Skeletal muscle satellite cell (primary cell): ENCODE measurements around the gene IL17C. TPM values are rescaled to one million over a fixed set of nuclear protein-coding genes. Genes with fewer than 3 reads are reported as not detected.

ENCODE experiments used
- H3K27me3 ChIP-seq: 2 replicates; pipeline ENCODE4 v1.7.0; 2013; ENCODE audit warnings: low read length; ENCODE audit not compliant: control insufficient read depth, insufficient read depth
- H3K36me3 ChIP-seq: 2 replicates; pipeline ENCODE4 v1.7.0; 2013; ENCODE audit warnings: mild to moderate bottlenecking, control low read depth, low read length; ENCODE audit not compliant: insufficient read depth
- H3K4me1 ChIP-seq: 2 replicates; pipeline ENCODE4 v1.7.0; 2013; ENCODE audit warnings: low read length; ENCODE audit not compliant: control insufficient read depth, insufficient read depth
- H3K4me2 ChIP-seq: 2 replicates; pipeline ENCODE4 v1.7.0; 2013; ENCODE audit warnings: mild to moderate bottlenecking, low read length
- H3K4me3 ChIP-seq: 2 replicates; pipeline ENCODE4 v1.7.0; 2013; ENCODE audit warnings: low read length
- H3K9ac ChIP-seq: 2 replicates; pipeline ENCODE4 v1.7.0; 2013; ENCODE audit warnings: mild to moderate bottlenecking, low read depth, low read length, moderate library complexity
- H3K9me3 ChIP-seq: replicated peaks from 2 replicates; pipeline ENCODE4 v1.7.0; 2013; ENCODE audit warnings: mild to moderate bottlenecking, control low read depth, low read length
- total RNA-seq: library from RNA; depleted of rRNA; stranded (reverse); fragments of >200 nt; gene quantifications from 2 replicates; pipeline ENCODE4 v1.2.3, GENCODE V29; 2012; rRNA removed

Gene IL17C, protein sequence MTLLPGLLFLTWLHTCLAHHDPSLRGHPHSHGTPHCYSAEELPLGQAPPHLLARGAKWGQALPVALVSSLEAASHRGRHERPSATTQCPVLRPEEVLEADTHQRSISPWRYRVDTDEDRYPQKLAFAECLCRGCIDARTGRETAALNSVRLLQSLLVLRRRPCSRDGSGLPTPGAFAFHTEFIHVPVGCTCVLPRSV
- 0.44 TPM in 1 of 2 replicates, not detected in the other for total RNA-seq

DNA sequence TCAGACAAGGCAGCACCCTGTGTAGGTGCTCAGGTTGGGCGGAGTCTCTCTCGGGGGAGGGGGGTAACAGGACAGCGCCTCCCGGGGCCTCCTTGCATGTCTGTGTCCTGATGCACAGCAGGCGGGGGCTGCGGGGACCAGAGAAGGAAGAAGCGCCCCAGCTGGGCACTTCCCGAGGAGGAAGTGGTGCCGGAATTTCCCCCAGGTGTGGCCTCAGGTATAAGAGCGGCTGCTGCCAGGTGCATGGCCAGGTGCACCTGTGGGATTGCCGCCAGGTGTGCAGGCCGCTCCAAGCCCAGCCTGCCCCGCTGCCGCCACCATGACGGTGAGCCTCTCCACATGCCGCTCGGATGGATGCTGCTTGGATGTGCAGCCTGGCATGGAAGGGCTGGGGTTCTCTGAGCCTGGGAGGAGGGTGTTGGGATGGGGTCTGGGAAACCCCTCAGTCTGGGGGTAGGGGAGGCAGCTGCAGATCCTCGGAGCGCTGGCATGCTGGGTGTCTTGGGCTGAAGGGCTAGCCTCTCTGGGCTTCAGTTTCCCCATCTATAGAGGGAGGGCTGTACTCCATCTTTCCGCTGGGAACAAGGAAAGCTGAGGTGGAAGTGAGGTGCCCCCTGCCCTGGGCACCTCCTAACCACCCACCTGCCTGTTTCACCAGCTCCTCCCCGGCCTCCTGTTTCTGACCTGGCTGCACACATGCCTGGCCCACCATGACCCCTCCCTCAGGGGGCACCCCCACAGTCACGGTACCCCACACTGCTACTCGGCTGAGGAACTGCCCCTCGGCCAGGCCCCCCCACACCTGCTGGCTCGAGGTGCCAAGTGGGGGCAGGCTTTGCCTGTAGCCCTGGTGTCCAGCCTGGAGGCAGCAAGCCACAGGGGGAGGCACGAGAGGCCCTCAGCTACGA is at the start of gene IL17C:
TSS of gene IL17C (plus strand) at position 250 of the 908 bp plus-strand sequence. CDS start at position 320, 70 bp downstream.
- H3K27me3 ChIP-seq, result peaks cover 23% of the 10 kb centered on the region
- no peaks in the 10 kb centered on the region for H3K36me3 ChIP-seq
- H3K4me3 ChIP-seq, result no peak within 1 kb of the TSS
- H3K9me3 ChIP-seq, result no peaks in the 10 kb centered on the region
- no peak within 1 kb of the TSS for H3K9ac ChIP-seq
- H3K4me1 ChIP-seq, result no peaks in the 10 kb centered on the region
- H3K4me2 ChIP-seq, result no peak within 1 kb of the TSS

DNA sequence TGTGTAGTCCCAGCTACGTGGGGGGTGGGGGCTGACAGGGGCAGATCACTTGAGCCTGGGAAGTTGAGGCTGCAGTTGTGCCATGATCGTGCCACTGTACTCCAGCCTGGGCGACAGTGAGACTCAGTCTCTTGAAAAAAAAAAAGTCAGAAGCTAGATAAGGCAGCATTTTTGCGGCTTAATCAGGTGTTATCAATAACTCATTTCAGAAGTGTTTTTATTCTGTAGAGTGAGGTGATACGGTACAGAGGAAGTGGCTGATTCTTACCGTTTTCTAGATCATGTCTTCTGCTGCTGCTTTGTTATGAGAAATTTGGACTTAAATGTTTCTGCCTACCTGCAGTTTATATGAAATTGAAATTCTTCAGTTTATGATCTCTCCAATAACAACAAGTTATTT is 49.6 kb upstream of the IL17C start:
- H3K4me1 ChIP-seq, result peaks cover 6% of the 10 kb centered on the region
- no peaks in the 10 kb centered on the region for H3K9me3 ChIP-seq
- no peak overlapping the region for H3K4me2 ChIP-seq
- H3K36me3 ChIP-seq, result peaks cover 55% of the 10 kb centered on the region
- no peak overlapping the region for H3K9ac ChIP-seq
- no peaks in the 10 kb centered on the region for H3K27me3 ChIP-seq
- no peak overlapping the region for H3K4me3 ChIP-seq

DNA sequence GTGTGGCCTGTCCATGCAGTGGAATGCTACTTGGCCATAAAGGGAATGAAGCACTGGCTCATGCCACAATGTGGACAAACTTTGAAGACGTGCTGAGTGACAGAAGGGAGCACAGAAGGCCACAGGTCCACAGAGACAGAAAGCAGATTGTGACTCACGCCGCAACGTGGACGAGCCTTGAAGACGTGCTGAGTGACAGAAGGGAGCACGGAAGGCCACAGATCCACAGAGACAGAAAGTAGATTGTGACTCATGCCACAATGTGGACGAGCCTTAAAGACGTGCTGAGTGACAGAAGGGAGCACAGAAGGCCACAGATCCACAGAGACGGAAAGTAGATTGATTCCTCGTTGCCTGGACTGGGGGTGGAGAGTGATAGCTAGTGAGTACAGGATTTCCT is 48.9 kb upstream of the IL17C start:
- Histone ChIP-seq H3K4me2 (no peak overlapping the region), H3K9ac (no peak overlapping the region), H3K36me3 (peaks cover 61% of the 10 kb centered on the region), H3K4me1 (peaks cover 6% of the 10 kb centered on the region), H3K27me3 (no peaks in the 10 kb centered on the region), H3K4me3 (no peak overlapping the region), H3K9me3 (no peaks in the 10 kb centered on the region)

DNA sequence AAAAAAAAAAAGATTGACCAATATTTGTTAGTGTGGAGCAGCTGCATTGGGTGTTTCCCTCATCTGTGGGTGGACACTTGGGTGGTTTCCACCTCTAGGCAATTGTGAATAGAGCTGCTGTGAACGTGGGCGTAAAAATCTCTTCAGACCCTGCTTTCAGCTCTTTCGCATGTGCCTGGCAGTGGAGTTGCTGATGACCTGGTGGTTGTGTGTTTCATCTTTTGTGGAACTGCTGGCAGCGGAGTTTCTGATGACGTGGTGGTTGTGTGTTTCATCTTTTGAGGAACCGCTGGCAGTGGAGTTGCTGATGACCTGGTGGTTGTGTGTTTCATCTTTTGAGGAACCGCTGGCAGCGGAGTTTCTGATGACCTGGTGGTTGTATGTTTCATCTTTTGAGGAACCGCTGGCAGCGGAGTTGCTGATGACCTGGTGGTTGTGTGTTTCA is 46.8 kb upstream of the IL17C start:
- no peak overlapping the region for H3K4me3 ChIP-seq

DNA sequence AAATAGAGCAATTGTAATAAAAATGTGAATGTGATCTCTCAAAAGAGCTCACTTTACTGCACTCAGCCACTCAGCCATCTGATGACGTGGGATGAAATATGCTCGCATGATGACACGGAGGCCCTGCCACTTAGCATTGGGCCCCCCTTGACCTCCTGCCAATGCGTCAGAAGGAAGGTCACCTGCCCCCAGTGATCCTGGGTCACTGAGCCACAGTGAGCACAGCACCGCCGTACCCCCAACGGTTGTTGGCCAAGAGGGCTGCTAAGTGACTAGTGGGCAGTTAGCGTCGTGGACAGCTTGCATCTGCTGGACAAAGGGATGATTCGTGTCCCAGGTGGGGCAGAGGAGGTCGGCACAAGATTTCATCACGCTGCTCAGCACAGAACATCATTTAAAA is 45.3 kb upstream of the IL17C start:
- Histone ChIP-seq H3K36me3 (peaks cover 42% of the 10 kb centered on the region), H3K27me3 (no peaks in the 10 kb centered on the region), H3K4me3 (no peak overlapping the region), H3K9ac (no peak overlapping the region), H3K4me1 (peaks cover 6% of the 10 kb centered on the region), H3K9me3 (no peaks in the 10 kb centered on the region), H3K4me2 (no peak overlapping the region)

More for the DNA sequence above, 46.8 kb upstream of the IL17C start:
- Histone ChIP-seq H3K4me2 (no peak overlapping the region), H3K9me3 (no peaks in the 10 kb centered on the region), H3K9ac (no peak overlapping the region), H3K4me1 (peaks cover 6% of the 10 kb centered on the region), H3K27me3 (no peaks in the 10 kb centered on the region), H3K36me3 (peaks cover 56% of the 10 kb centered on the region)

DNA sequence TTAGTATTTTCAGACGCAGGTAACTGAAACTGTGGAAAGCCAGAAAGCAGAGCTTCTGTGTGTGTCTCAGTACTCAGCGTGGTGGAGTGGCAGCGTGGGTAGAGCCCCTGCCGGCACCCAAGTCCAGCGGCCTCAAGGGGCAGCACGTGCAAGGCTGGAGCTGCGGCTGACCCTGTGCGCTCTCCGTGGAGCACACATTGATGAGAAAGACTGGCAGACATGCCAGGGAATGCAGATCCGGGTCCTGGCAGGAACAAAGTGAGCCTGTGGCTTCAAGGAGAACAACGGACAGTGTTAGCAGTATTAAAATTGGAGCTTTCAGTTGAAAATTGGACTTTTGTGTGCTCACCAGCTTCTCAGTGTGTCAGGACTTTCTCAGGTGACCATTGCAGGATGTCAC is 44.9 kb upstream of the IL17C start:
- Histone ChIP-seq H3K27me3 (no peaks in the 10 kb centered on the region), H3K4me1 (peaks cover 6% of the 10 kb centered on the region), H3K9me3 (no peaks in the 10 kb centered on the region), H3K36me3 (peaks cover 42% of the 10 kb centered on the region), H3K9ac (no peak overlapping the region), H3K4me2 (no peak overlapping the region), H3K4me3 (no peak overlapping the region)

DNA sequence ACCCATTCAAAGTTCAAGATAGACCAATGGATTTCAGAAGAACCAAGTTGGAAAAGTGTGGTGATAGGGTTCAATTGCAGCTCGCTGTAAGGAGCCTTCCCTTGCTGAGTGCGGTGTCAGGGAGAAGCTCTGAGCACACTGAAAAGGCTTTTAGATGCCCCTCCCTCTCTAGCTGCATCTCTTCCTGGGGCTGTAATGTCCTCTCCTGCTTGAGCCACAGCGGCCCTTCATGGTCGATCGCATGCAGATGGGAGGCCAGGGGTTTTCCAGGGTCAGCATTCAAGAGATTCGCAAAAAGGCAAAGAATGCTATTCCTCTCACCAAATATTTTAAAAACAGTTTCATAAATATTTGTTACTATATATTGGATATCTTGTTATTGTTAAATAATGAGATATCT is 44.5 kb upstream of the IL17C start:
- H3K9ac ChIP-seq, result no peak overlapping the region
- H3K36me3 ChIP-seq, result peaks cover 41% of the 10 kb centered on the region
- peaks cover 6% of the 10 kb centered on the region for H3K4me1 ChIP-seq
- H3K4me3 ChIP-seq, result no peak overlapping the region
- H3K9me3 ChIP-seq, result no peaks in the 10 kb centered on the region
- no peaks in the 10 kb centered on the region for H3K27me3 ChIP-seq
- H3K4me2 ChIP-seq, result no peak overlapping the region

DNA sequence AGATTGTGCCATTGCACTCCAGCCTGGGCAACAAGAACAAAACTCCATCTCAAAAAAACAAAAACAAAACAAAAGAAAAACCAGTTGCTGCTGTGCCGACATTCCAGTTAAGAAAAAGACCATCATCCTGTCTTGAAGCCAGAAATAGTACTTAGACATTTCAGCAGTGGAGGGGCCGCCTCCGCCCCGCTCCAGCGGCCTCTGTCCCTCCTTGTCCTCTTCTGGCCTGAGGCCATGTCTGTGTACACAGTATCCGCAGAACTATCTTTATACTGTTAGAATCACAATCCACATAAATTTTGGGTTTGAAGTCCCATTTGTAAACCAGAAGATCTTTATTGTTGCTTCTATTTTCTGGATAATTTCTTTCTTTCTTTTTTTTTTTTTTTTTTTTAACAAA is 43.3 kb upstream of the IL17C start:
- no peak overlapping the region for H3K4me2 ChIP-seq
- peaks cover 6% of the 10 kb centered on the region for H3K4me1 ChIP-seq
- H3K36me3 ChIP-seq, result peaks cover 42% of the 10 kb centered on the region
- H3K9me3 ChIP-seq, result no peaks in the 10 kb centered on the region
- H3K27me3 ChIP-seq, result no peaks in the 10 kb centered on the region
- H3K9ac ChIP-seq, result no peak overlapping the region
- H3K4me3 ChIP-seq, result no peak overlapping the region

DNA sequence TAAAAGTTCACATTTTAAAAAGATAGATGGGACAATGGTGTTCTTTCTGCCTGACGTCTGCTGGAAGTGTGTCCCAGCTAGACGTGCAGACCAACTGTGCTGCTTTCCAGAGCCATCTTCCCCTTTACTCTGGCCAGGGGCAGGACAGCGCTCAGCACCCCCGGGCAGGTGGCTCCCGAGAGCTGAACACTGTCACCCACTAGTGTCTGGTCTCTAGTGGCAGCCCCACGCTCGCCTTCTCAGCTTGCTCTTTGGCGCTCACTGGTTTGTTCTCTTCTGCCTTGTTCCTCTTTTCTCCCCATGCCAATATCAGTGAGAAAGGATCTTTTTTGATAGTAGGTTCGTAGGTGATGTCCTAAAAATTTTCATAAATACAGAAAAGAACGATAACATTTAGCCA is 42.5 kb upstream of the IL17C start:
- no peak overlapping the region for H3K4me2 ChIP-seq
- no peaks in the 10 kb centered on the region for H3K9me3 ChIP-seq
- H3K27me3 ChIP-seq, result no peaks in the 10 kb centered on the region
- H3K36me3 ChIP-seq, result peaks cover 44% of the 10 kb centered on the region
- peaks cover 6% of the 10 kb centered on the region for H3K4me1 ChIP-seq
- no peak overlapping the region for H3K9ac ChIP-seq
- H3K4me3 ChIP-seq, result no peak overlapping the region

DNA sequence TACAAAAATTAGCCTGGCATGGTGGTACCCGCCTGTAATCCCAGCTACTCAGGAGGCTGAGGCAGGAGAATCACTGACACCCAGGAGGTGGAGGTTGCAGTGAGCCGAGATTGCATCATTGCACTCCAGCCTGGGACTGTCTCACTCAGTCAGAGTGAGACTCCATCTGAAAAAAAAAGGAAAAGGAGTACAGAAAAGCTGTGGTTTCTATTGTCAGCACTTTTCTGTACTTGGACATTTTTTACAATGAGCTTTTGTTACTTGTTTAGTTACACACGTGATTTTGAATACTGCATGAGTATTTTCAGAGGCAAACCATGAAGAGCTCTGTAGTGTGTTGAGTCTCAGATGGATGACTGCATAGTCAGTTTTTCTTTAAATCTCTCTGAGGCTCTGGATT is 41.9 kb upstream of the IL17C start:
- no peak overlapping the region for H3K9ac ChIP-seq
- H3K4me2 ChIP-seq, result no peak overlapping the region
- no peak overlapping the region for H3K4me3 ChIP-seq
- H3K9me3 ChIP-seq, result no peaks in the 10 kb centered on the region
- H3K4me1 ChIP-seq, result peaks cover 5% of the 10 kb centered on the region
- peaks cover 50% of the 10 kb centered on the region for H3K36me3 ChIP-seq
- no peaks in the 10 kb centered on the region for H3K27me3 ChIP-seq

DNA sequence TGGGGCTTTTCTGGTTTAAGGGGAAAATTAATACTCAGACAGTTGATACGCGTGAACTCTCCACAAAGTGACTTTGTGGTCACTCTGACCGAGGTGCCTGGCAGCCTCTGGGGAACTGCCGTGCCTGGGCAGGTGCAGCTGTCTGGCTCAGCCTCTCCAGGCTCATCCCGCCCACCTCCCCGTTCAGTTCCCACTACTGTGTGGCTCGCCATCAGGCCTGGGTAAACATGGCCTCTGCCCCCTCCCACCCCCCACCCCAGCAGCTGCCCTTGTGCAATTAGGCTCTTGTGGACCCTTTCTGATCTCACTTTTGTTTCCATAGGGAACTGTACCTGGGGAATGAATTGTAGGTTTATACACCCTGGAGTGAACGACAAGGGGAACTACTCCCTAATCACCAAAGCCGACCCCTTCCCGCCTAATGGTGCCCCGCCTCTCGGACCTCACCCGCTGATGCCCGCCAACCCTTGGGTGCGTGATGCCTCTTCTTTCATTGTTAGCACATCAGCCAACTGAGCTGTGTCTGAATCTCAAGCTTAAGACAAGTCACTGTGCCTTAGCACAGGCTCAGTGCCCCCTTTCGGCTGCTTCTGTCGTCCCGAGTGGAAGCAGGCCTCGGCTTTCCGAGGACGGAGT is 40.4 kb upstream of the IL17C start:
- H3K4me2 ChIP-seq, result no peak overlapping the region
- peaks cover 55% of the 10 kb centered on the region for H3K36me3 ChIP-seq
- no peak overlapping the region for H3K9ac ChIP-seq
- no peaks in the 10 kb centered on the region for H3K9me3 ChIP-seq
- no peaks in the 10 kb centered on the region for H3K4me1 ChIP-seq
- H3K4me3 ChIP-seq, result no peak overlapping the region
- no peaks in the 10 kb centered on the region for H3K27me3 ChIP-seq
